Right lobe of liver (tissue), 6 donors: ENCODE results near the gene FPR2. TPM values are rescaled to one million over a fixed set of nuclear protein-coding genes. Genes with fewer than 3 reads are reported as not detected.

Source experiments
- ATAC-seq, 4 donors: fragments of 200-7000 bp; cut with Tn5 transposase; one replicate each; pipeline ENCODE4 v1.9.1; 2020; ENCODE audit warnings: mild to moderate bottlenecking in 4 of 4, moderate library complexity in 4 of 4
- DNase-seq, 3 donors: peaks; one replicate each; pipeline ENCODE4 v3.0.0-alpha.2; 2020
- H3K27ac ChIP-seq, 3 donors: fragments of 200-600 bp; one replicate each; pipeline ENCODE4 v1.8.0; 2022
- H3K27me3 ChIP-seq, 2 donors: fragments of 200-600 bp; one replicate each; pipeline ENCODE4 v1.8.0; 2022
- H3K36me3 ChIP-seq, 4 donors: fragments of 200-600 bp; sonication (generic) in 1 of 4; one replicate each; pipeline versions ENCODE4 v1.5.1 to v1.8.0; 2017 to 2022; ENCODE audit warnings: control low read depth in 1 of 4
- H3K4me1 ChIP-seq, 4 donors: fragments of 200-600 bp; sonication (generic) in 1 of 4; one replicate each; pipeline versions ENCODE4 v1.5.1 to v1.8.0; 2017 to 2022; ENCODE audit warnings: control low read depth in 1 of 4
- H3K4me3 ChIP-seq, 3 donors: fragments of 200-600 bp; one replicate each; pipeline ENCODE4 v1.8.0; 2022
- H3K9me3 ChIP-seq, 4 donors: fragments of 200-600 bp; sonication (generic) in 1 of 4; one replicate each; pipeline versions ENCODE4 v1.5.1 to v1.8.0; 2017 to 2022; ENCODE audit warnings: control low read depth in 1 of 4
- POLR2A ChIP-seq: fragments of 450-650 bp; IDR thresholded peaks from one replicate; pipeline ENCODE4 v1.6.1; 2017; ENCODE audit warnings: antibody characterized with exemption, mild to moderate bottlenecking
- WGBS: methylation state at CpG from one replicate; pipeline ENCODE4 v1.1.6; 2018; ENCODE audit warnings: low coverage, low lambda C conversion rate; ENCODE audit not compliant: insufficient coverage; ENCODE audit errors: missing lambda C conversion rate; 5-methylcytosine and 5-hydroxymethylcytosine counted together
- intact Hi-C, 2 donors: fragments of 100-400 bp; cut with DNase I; formaldehyde crosslinking; loops; one replicate each; pipeline versions ENCODE4 v1.11.2 to v1.14.1; 2022
- total RNA-seq, 6 experiments: library from RNA; depleted of rRNA in 2 of 6; stranded (reverse); fragments of >200 nt in 2 of 6; fragmentation: NEBNext Ultra II Directional in 3 of 6; extraction: Animal tissue kit (Norgen Biotek cat#: 25700) in 3 of 6; gene quantifications; one replicate each; pipeline versions ENCODE4 v1.1.0 to v1.2.4, GENCODE V29; 2016 to 2023
- TF ChIP-seq, protein P1 (sequence below), 4 donors: fragments of 200-600 bp in 3 of 4; fragments of 450-650 bp in 1 of 4; IDR thresholded peaks; one replicate each; pipeline versions ENCODE4 v1.5.1 to v1.8.0; 2016 to 2022; ENCODE audit warnings: antibody characterized with exemption in 4 of 4, mild to moderate bottlenecking in 2 of 4
- donor health status: DM: no; HTN: yes; CAD: no.
- donor health status: DM: no; HTN: no; CAD: no.
- donor health status: DM: no; HTN: no; CAD: no.
- donor health status: DM: no; HTN: yes; CAD: no.
- donor health status: DM: no; HTN: yes; CAD: no.

Gene FPR2
- total RNA-seq, 6 experiments from 2014 or later, result 0.75 to 1.6 (median 1.1) TPM

DNA sequence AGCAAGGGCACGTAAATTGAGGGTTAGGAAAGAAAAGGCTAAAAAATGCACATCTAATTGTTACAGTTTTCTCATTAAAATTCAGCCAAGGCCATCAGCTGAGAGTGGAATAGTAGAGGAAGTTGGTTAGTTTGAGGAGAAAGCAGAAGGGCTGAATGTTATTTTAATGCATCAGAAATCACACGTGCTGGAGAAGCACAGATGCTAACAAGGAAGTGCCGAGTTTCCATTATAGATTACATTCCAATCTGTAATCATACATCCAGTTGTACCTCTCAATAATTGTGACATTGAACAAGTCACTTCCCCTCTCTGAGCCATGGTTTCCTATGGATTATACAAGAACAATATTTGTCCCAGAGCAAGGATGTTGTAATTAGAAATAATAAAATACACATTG lies 59.0 kb downstream of the FPR2 start:
- Histone ChIP-seq H3K27me3 (no peaks in the 10 kb centered on the region), H3K4me3 (no peak overlapping the region), H3K27ac (no peak overlapping the region), H3K9me3 (no peaks in the 10 kb centered on the region), H3K4me1 (no peaks in the 10 kb centered on the region), H3K36me3 (no peaks in the 10 kb centered on the region)
- TF ChIP-seq, protein P1, sequence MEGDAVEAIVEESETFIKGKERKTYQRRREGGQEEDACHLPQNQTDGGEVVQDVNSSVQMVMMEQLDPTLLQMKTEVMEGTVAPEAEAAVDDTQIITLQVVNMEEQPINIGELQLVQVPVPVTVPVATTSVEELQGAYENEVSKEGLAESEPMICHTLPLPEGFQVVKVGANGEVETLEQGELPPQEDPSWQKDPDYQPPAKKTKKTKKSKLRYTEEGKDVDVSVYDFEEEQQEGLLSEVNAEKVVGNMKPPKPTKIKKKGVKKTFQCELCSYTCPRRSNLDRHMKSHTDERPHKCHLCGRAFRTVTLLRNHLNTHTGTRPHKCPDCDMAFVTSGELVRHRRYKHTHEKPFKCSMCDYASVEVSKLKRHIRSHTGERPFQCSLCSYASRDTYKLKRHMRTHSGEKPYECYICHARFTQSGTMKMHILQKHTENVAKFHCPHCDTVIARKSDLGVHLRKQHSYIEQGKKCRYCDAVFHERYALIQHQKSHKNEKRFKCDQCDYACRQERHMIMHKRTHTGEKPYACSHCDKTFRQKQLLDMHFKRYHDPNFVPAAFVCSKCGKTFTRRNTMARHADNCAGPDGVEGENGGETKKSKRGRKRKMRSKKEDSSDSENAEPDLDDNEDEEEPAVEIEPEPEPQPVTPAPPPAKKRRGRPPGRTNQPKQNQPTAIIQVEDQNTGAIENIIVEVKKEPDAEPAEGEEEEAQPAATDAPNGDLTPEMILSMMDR (IDR thresholded peaks at IDR 0.05), result no peak
- no peak for TF ChIP-seq POLR2A
- DNase-seq (no peak), ATAC-seq (peak in 1 of 4 donors; percentile 23)
- intact Hi-C loops, result no loop called here
- 38% methylated on average over 3 of the region's 3 CpGs for WGBS

Other genes starting within 250 kb of the FPR2 start
- gene SIGLEC6, start 229.5 kb upstream of the FPR2 start, total RNA-seq, result not detected
- gene ZNF175, start 189.9 kb upstream of the FPR2 start, total RNA-seq, result 1 to 10 TPM; 1.2 to 5.2 (median 4.4) TPM
- gene SIGLEC5, start 130.8 kb upstream of the FPR2 start, total RNA-seq, result 1 to 10 TPM in 1 of 6 experiments, under 1 TPM in 2, not detected in 3; 0.89 to 1.1 (median 0.92) TPM
- 1 to 10 TPM in 4 of 6 experiments, not detected in 2; 2.9 to 6.1 (median 3.4) TPM for gene SIGLEC14, start 114.4 kb upstream of the FPR2 start, total RNA-seq
- 1 to 10 TPM in 5 of 6 experiments, under 1 TPM in 1; 0.98 to 4.7 (median 2.3) TPM for gene SPACA6, start 67.8 kb upstream of the FPR2 start, total RNA-seq
- not detected for gene HAS1, start 37.2 kb upstream of the FPR2 start, total RNA-seq
- 1 to 10 TPM; 1.1 to 9.0 (median 5.2) TPM for gene FPR1, start 9.3 kb upstream of the FPR2 start, total RNA-seq
- 10 to 100 TPM in 1 of 6 experiments, 1 to 10 TPM in 5; 2.2 to 13.9 (median 4.6) TPM for gene FPR3, start 34.0 kb downstream of the FPR2 start, total RNA-seq
- gene ZNF577, start 126.8 kb downstream of the FPR2 start, total RNA-seq, result 1 to 10 TPM; 1.4 to 6.6 (median 3.8) TPM
- 1 to 10 TPM; 2.0 to 5.4 (median 2.4) TPM for gene ZNF649, start 143.8 kb downstream of the FPR2 start, total RNA-seq
- 1 to 10 TPM in 5 of 6 experiments, under 1 TPM in 1; 0.87 to 2.7 (median 2.2) TPM for gene ZNF613, start 166.3 kb downstream of the FPR2 start, total RNA-seq
- gene ZNF350, start 225.7 kb downstream of the FPR2 start, total RNA-seq, result 1 to 10 TPM; 2.5 to 5.8 (median 3.4) TPM
- 1 to 10 TPM; 1.2 to 5.0 (median 3.3) TPM for gene ZNF615, start 247.0 kb downstream of the FPR2 start, total RNA-seq